Activated CD8-positive, alpha-beta memory T cell treated with anti-CD3 and anti-CD28 coated beads, Interleukin-2, amount 50 U/mL, for 4 hours (primary cell): ENCODE measurements around the gene GALNT2.

Experiments used
- DNase-seq: peaks from one replicate; pipeline ENCODE4 v3.0.0-alpha.2; 2020

Gene GALNT2

GRCh38 chr1:230136453-230137336, 69.7 kb downstream of the GALNT2 start:
- no peak for DNase-seq

GRCh38 chr1:230137337-230137815, 70.3 kb downstream of the GALNT2 start:
- no peak for DNase-seq

- no peak for DNase-seq
These were observed 71.7 kb downstream of the GALNT2 start for GRCh38 chr1:230138561-230139239.

GRCh38 chr1:230139315-230139714, 72.3 kb downstream of the GALNT2 start:
- DNase-seq = no peak

GRCh38 chr1:230139741-230140140, 72.7 kb downstream of the GALNT2 start:
- DNase-seq = no peak

- DNase-seq = no peak
These were observed 73.4 kb downstream of the GALNT2 start for GRCh38 chr1:230140221-230141020.

GRCh38 chr1:230141021-230141648, 74.1 kb downstream of the GALNT2 start:
- no peak for DNase-seq

- DNase-seq = no peak
These were observed 75.0 kb downstream of the GALNT2 start for GRCh38 chr1:230141797-230142607.

GRCh38 chr1:230142608-230143210, 75.7 kb downstream of the GALNT2 start:
- no peak for DNase-seq

- no peak for DNase-seq
These were observed 76.5 kb downstream of the GALNT2 start for GRCh38 chr1:230143534-230143933.

GRCh38 chr1:230144010-230144614, 77.1 kb downstream of the GALNT2 start:
- DNase-seq = no peak

GRCh38 chr1:230144758-230145504, 77.9 kb downstream of the GALNT2 start:
- no peak for DNase-seq

GRCh38 chr1:230145505-230145899, 78.5 kb downstream of the GALNT2 start:
- no peak for DNase-seq

- no peak for DNase-seq
These were observed 79.0 kb downstream of the GALNT2 start for GRCh38 chr1:230145953-230146476.

- no peak for DNase-seq
These were observed 79.7 kb downstream of the GALNT2 start for GRCh38 chr1:230146709-230147108.

GRCh38 chr1:230147253-230148125, 80.5 kb downstream of the GALNT2 start:
- DNase-seq = no peak

GRCh38 chr1:230148126-230148652, 81.2 kb downstream of the GALNT2 start:
- DNase-seq = no peak

GRCh38 chr1:230148768-230149469, 81.9 kb downstream of the GALNT2 start:
- no peak for DNase-seq
